PC-9 (cell line): ENCODE measurements around the gene CST8.

ENCODE experiments used
- CTCF ChIP-seq: fragments of 200-600 bp; sonication (generic); conservative IDR thresholded peaks from 2 replicates; pipeline ENCODE4 v1.6.1; 2017; ENCODE audit warnings: mixed run types, antibody characterized with exemption, mild to moderate bottlenecking, moderate library complexity
- EZH2 ChIP-seq: fragments of 200-600 bp; sonication (generic); IDR thresholded peaks from 2 replicates; pipeline ENCODE4 v1.8.0; 2017; ENCODE audit warnings: antibody characterized with exemption, low read depth

DNA sequence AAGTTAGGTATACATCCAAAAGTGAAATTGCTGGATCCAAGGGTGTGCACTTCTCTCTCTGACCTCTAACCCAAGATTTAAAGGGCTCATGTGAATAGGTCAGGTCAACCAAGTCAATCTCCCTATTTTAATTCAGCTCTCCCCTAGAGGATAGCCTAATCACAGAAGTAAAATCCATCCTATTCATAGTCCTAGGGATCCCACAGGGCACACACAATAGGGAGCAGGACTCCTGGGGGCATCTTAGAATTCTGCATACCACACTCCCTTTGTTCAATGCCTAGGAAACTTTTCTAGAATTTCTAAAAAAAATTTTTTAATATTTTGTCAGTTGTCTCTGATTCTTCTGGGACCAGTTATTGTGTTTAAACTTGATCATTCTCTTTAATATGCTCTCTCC is 42.2 kb downstream of the CST8 start:
- no peak for TF ChIP-seq CTCF
- no peak for TF ChIP-seq EZH2
